PFSK-1 (cell line): ENCODE results near the gene NUDT19.

Source experiments
- REST ChIP-seq, 2 experiments: IDR thresholded peaks; 2 replicates each; pipeline versions ENCODE4 v1.6.1 to v1.8.0; 2011 to 2012; ENCODE audit warnings: low read depth in 2 of 2, low read length in 2 of 2, control low read depth in 1 of 2, inconsistent platforms in 1 of 2, mild to moderate bottlenecking in 1 of 2, moderate library complexity in 1 of 2; ENCODE audit not compliant: insufficient read depth in 1 of 2
- TAF1 ChIP-seq: IDR thresholded peaks from 2 replicates; pipeline ENCODE4 v1.6.1; 2012; ENCODE audit warnings: low read length, control low read depth, borderline replicate concordance; ENCODE audit not compliant: insufficient read depth

- TF ChIP-seq REST (IDR thresholded peaks at IDR 0.05; ENCODE audit: insufficient read depth in 1 of 2, low read depth in 2 of 2, low read length in 2 of 2) (no peak), TAF1 (no peak)
These were observed 38.6 kb upstream of the NUDT19 start for GRCh38 chr19:32652894-32653598.
